GM18858 (cell line): ENCODE results near the gene LTBP1.

ENCODE experiments used
- ATAC-seq: cut with Tn5 transposase; IDR thresholded peaks from one replicate; pipeline ENCODE4 v1.9.1; 2021; ENCODE audit not compliant: unreplicated experiment

The LTBP1 gene

DNA sequence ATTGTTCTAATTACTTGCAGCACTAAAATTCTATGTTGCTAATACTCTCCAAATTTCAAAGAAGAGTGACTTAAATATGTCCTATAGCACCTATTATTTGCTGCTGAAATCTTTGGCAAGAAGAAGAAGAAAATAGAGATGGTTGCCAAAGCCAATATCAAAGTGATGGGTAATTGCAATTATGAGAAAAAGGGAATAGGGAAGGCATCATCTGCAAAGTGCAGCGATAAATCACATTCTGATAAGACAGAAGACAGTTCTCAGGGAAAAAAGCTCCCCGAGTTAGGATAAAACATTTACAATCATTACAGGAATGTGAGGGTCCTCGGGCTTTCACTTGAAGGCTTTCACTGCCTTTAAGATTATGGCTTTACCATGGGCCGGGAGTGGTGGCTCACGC, 457.6 kb downstream of the LTBP1 start:
- no peak for ATAC-seq

DNA sequence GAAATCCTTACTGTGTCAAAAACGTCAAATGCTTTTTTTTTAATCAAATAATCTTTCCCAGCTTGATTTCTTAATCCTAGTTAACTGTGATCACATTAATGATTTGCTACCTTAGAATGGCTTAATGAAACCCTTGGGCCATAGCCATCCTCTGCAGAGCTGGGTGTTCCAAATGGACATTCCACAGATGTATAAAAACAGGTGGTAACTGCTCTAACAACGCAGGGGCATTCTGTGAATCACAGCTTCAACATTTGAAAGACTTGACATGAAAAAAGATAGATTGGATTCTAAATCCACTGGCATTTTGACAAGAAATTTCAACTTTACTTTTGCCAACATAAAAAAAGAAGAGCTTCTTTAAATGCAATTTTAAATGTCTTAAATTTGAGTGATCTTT, 459.9 kb downstream of the LTBP1 start:
- no peak for ATAC-seq

GRCh38 chr2:33408109-33408508, 461.4 kb downstream of the LTBP1 start:
- ATAC-seq = no peak

GRCh38 chr2:33409417-33409955, 462.7 kb downstream of the LTBP1 start:
- no peak for ATAC-seq

- ATAC-seq = no peak
Measured at GRCh38 chr2:33411765-33412164, 465.0 kb downstream of the LTBP1 start.

DNA sequence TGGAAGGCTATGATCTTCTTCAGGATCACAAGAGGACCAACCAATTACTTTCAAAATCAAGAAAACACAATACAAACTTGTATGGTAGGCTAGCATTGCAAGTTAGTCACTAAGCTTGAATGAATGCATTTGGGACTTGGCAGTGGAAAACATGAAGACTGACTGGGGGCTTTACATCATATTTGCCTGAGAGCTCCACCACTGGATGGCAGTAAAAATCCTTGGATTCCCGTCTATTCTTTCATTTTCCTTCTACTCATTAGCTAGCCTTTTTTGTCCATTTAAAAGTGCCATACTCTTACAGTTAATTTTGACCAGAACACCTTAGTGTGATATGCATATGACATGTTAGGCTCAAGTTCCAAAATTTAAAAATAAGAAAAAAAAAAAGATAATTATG, 466.2 kb downstream of the LTBP1 start:
- no peak for ATAC-seq

- no peak for ATAC-seq
Measured at GRCh38 chr2:33419581-33420200, 472.9 kb downstream of the LTBP1 start.

DNA sequence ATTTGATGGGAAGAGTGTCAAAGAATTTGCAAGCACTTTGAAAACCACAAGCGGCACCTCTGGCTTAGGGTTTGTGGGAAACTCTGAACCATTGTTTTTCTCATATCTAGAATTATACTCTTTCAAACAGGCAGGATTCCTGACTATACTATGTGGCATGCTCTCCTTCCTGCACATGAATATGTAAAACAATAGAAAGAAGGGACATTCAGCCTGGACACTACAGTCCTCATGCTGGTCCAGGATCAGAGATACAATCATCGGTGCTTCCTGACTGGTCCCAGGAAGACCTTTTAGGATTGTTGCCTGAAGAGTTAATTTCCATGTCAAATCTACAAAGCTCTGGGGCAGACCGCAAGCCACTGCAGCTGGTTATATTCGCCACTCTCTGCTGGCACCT, 474.0 kb downstream of the LTBP1 start:
- no peak for ATAC-seq

DNA sequence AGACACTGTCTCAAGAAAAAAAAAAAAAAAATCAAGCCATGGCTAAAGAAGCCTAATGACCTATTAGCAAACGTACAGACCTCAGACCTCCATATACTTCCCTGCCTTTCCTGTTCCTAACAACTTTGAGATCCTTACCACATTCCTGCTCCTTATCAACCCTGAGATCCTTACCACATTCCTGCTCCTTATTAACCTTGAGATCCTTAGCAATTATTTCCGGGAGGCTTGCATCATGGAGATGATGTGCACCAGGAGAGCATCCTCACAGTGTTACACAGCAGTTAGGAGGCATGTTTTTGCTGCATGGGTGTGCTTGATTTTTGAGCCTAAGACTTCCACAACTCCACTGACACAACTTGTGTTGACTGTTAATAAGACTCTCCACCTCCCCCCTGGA, 475.1 kb downstream of the LTBP1 start:
- no peak for ATAC-seq

DNA sequence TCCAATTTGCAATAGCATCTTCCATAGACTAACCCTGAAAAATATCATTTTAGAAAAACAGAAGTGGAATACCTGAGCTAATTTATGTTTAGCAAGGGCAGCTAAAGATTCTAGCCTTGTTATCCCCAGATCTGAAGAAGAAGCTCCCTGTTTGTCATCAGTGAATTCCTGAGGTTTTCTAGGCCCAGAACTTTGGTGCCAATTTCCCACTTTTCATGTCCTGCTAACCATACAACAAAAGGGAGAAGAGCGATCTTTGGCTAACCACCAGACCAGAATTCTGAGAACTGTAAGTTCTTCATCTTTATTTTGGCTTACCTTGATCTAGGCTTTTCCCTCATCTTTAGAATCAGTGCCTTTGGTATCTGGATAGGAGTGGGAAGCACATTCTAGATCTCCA, 478.4 kb downstream of the LTBP1 start:
- ATAC-seq = no peak

DNA sequence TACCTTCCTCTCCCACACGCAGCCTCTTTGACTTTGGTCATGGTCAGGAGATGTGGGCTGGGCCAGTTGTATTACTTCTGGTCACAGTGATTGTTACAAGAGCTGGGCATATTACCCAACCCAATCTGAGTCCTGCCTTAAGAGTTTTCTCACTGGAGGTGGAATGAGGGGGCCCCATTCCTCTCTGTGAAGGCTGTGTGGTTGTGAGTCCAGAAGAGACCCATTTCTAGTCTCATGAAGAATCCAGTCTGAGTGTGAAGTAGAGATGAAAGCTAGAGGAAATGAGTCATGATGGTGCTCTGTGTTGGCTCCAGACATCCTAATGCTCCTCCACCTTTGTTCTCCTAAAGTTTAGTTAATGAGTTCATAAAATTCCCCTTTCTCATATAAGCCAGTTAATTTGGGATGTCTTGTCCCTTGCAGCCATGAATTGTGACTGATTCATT, 478.9 kb downstream of the LTBP1 start:
- ATAC-seq = no peak

DNA sequence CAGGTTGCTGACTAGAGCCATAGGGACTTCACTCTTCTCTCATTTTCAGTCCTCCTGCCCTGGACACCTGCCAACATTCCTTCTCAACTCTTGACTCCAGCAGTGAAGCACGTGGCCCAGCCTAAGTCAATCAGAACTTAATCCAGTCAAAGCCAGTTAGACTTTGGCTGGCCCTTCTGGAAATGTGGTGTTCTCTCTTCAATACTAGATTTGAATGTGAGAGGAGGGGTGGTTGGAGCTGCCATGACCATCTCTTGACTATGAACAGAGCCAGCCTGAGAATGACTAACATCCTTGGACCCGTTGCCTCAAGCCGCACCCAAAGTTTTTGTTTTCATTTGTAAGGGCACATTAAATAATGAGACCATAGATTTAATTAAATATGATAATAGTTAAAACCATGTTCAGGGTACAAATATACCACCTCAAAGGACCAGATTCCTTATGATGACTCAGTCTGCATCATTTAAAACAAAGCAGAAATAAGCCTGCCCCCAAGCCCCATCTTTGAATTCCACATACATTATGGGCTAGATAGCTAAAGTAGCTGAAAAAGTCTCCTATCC, 480.0 kb downstream of the LTBP1 start:
- no peak for ATAC-seq

DNA sequence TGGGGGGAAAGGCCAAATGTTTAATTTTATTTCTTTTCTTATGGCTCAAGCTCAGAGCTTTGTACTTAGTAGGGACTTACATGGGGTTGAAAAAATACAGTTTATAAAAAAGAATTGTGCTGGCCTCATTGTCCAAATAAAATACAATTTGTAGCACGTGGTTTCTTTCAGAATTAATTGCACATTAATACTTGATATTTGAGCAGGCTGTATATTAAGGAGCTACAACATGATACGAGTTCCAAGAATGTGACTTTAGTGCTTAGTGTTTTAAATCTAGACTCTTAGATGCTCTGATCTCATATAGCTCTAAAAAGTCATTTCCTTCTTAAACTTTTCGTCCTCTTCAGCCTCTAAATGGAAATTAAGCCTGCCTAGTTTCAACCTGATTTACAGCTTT, 483.3 kb downstream of the LTBP1 start:
- no peak for ATAC-seq

GRCh38 chr2:33430856-33431255, 484.1 kb downstream of the LTBP1 start:
- ATAC-seq = no peak

- no peak for ATAC-seq
Measured at GRCh38 chr2:33432871-33433270, 486.1 kb downstream of the LTBP1 start.

GRCh38 chr2:33433279-33434235, 486.8 kb downstream of the LTBP1 start:
- no peak for ATAC-seq

GRCh38 chr2:33435518-33435917, 488.8 kb downstream of the LTBP1 start:
- ATAC-seq = no peak

GRCh38 chr2:33436083-33436482, 489.3 kb downstream of the LTBP1 start:
- no peak for ATAC-seq

DNA sequence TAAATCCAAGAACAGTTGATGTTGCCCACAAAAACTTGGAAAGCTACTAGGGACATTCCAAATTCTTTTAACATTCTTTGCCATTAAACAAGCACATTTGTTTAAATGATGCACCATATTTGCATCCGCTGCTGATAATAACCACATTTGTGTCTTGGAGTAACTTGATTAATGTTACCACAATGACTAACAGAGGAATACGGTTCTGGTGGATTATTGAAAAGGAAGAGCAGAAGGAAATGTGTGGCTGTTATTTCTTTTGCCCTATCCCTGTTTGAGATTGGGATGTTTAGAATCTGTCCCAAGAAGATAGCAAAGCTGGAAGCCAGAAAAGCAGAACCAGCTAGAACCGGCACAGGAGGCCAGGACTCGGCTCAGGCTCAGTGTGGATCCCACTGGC, 490.5 kb downstream of the LTBP1 start:
- ATAC-seq = no peak

DNA sequence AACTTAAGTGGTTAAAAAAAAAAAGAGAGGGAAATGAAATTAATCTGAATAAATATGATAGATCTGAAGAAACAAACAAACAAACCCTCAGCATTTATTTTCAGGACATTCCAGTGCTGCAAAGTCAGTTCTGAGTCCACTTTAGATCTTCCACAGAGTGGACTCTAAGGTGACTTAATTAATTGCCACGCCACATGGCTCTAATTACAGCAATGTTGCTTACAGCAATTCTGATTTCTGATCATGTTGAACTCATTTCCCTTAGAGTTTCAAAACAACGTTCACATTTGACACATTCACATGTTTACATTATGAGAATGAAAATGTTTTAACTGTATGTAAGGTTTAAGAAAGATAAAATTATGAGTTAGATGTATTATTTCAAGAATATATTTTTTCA, 491.1 kb downstream of the LTBP1 start:
- ATAC-seq = no peak

DNA sequence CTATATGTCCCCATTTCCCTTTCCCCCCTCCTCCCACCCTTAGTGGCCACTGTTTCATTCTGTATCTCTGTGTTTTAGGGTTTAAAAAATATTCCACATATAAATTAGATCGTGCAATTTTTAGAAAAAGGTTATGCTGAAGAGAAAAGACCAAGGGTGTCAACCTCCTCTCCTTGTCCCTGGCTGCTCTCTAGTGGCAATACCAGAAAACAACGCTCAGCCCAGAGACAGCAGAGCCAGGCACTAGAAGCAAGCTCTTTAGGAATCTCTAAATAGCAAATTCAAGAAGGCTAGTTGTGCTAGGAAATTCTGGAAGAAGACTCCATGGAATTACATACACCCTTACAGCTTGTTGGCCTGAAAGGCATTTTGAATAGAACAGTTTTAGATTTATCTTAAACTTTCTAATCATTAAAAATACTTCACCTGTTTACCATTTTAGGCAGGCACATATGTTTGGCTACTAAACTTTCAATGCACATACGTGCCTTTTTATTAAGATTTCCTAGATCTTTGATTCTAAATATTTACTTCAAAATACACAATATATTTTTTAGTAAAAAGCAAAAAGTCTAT, 494.6 kb downstream of the LTBP1 start:
- peak; percentile 76 for ATAC-seq
